GM12891 (cell line): Measurements from ENCODE around the gene PACS2.

ENCODE experiments used
- POLR2A ChIP-seq: IDR thresholded peaks from 2 replicates; pipeline ENCODE4 v1.6.1; 2011; ENCODE audit warnings: low read depth, low read length, control low read depth
- POLR2AphosphoS5 ChIP-seq: IDR thresholded peaks from 2 replicates; pipeline ENCODE4 v1.6.1; 2011; ENCODE audit warnings: low read depth, low read length, control low read depth
- TAF1 ChIP-seq: IDR thresholded peaks from 2 replicates; pipeline ENCODE4 v1.6.1; 2011; ENCODE audit warnings: low read depth, low read length, control low read depth

DNA sequence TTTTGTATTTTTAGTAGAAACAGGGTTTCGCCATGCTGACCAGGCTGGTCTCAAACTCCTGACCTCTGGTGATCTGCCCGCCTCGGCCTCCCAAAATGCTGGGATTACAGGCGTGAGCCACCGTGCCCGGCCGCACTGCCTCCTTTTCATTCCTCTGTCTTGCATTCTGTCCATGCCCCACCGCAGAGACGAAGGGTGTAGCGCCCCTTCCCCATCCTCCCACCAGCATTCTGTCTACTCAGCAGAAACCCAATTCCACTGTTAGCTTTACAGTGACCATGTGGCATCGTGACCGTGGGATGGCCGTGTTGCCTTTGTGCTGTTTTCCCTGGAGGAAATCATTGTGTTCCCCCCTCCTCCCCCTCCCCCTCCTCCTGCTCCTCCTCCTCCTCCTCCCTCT lies 94.0 kb downstream of the PACS2 start:
- TF ChIP-seq POLR2A (no peak), POLR2AphosphoS5 (no peak), TAF1 (no peak)
